Testis (tissue), 3 donors: Measurements from ENCODE around the gene CFAP300. TPM values are rescaled to one million over a fixed set of nuclear protein-coding genes. Genes with fewer than 3 reads are reported as not detected.

ENCODE experiments used
- DNase-seq: peaks from one replicate; pipeline ENCODE4 v3.0.0-alpha.2; 2019
- H3K27ac ChIP-seq, 2 donors: fragments of 200-600 bp; sonication (generic); one replicate each; pipeline ENCODE4 v1.5.1; 2019
- H3K27me3 ChIP-seq: fragments of 200-600 bp; sonication (generic); one replicate; pipeline ENCODE4 v1.5.1; 2019
- H3K36me3 ChIP-seq: fragments of 200-600 bp; sonication (generic); one replicate; pipeline ENCODE4 v1.5.1; 2017; ENCODE audit warnings: low read depth; ENCODE audit errors: missing control alignments
- H3K4me1 ChIP-seq: fragments of 200-600 bp; sonication (generic); one replicate; pipeline ENCODE4 v1.5.1; 2019
- H3K4me3 ChIP-seq, 2 donors: fragments of 200-600 bp; sonication (generic); one replicate each; pipeline ENCODE4 v1.5.1; 2017 to 2019
- H3K9me3 ChIP-seq: fragments of 200-600 bp; sonication (generic); one replicate; pipeline ENCODE4 v1.5.1; 2017
- CTCF ChIP-seq, 3 experiments: fragments of 450-650 bp in 2 of 3; fragments of 200-600 bp in 1 of 3; sonication (generic) in 1 of 3; IDR thresholded peaks; one replicate each; pipeline ENCODE4 v1.5.1; 2016 to 2019; ENCODE audit warnings: antibody characterized with exemption in 3 of 3, mild to moderate bottlenecking in 2 of 3, moderate library complexity in 1 of 3
- POLR2A ChIP-seq: fragments of 450-650 bp; IDR thresholded peaks from one replicate; pipeline ENCODE4 v1.6.1; 2017; ENCODE audit warnings: antibody characterized with exemption, mild to moderate bottlenecking, moderate library complexity
- WGBS, 2 donors: methylation state at CpG; one replicate each; pipeline ENCODE4 v1.1.5; 2018; 5-methylcytosine and 5-hydroxymethylcytosine counted together
- intact Hi-C: fragments of 100-400 bp; cut with DNase I; formaldehyde crosslinking; loops from one replicate; pipeline ENCODE4 v1.15.1; 2023; ENCODE audit warnings: low total_unique reads
- polyA plus RNA-seq: library from polyadenylated mRNA; stranded (reverse); fragments of 350-450 nt; fragmentation: Illumina TruSeq; extraction: RNeasy Lipid Tissue Mini Kit (QIAGEN cat#74804); gene quantifications from one replicate; pipeline ENCODE4 v1.2.3, GENCODE V29; 2014; ENCODE audit warnings: low read depth, low replicate concordance; ENCODE audit not compliant: insufficient read depth
- total RNA-seq, 2 donors: library from RNA; depleted of rRNA; stranded (reverse); fragments of >200 nt; gene quantifications; one replicate each; pipeline ENCODE4 v1.2.3, GENCODE V29; 2016

Gene CFAP300
- total and polyA plus RNA-seq, 3 donors from 2014 or later, result 15.1 to 98.0 (median 28.9) TPM

DNA sequence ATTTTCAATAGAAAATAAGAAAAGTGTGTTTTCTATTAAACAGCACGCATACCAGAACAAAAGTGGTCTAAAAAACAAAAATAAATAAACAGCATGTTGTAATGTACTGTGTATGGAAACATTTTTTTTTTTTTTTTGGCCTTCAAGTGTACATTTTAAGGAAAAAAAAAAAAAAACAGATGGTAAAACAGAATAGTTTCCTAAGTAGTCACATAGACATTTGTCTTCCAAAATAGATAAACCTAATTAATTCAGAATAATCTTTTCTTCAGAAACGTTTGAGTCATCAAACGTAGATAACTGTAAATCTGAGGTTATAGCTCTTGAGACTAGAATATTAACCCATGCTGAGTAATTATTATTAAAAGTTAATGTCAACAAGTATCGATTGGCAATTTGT is 396 bp upstream of the CFAP300 start:
- DNase-seq, result no peak
- Histone ChIP-seq H3K36me3 (no peaks in the 10 kb centered on the region), H3K27ac (peak overlapping the region in 1 of 2 donors; percentile 75), H3K27me3 (no peaks in the 10 kb centered on the region), H3K9me3 (no peaks in the 10 kb centered on the region), H3K4me3 (peak overlapping the region; percentile 63 to 68), H3K4me1 (no peaks in the 10 kb centered on the region)
- intact Hi-C loops, result no loop called here
- 8 to 19% methylated on average over 4 of the region's 4 CpGs for WGBS, 2 donors
- TF ChIP-seq CTCF (IDR thresholded peaks at IDR 0.05) (no peak), POLR2A (no peak)

- no peak overlapping the region for H3K27ac ChIP-seq
- H3K9me3 ChIP-seq, result no peaks in the 10 kb centered on the region
- H3K4me1 ChIP-seq, result no peaks in the 10 kb centered on the region
- H3K27me3 ChIP-seq, result no peaks in the 10 kb centered on the region
- TF ChIP-seq CTCF (IDR thresholded peaks at IDR 0.05) (no peak), POLR2A (no peak)
- H3K4me3 ChIP-seq, result no peak overlapping the region
- WGBS, 2 donors, result 79 to 89% methylated on average over 5 of the region's 5 CpGs
- intact Hi-C loops, result no loop called here
- DNase-seq, result no peak
- no peaks in the 10 kb centered on the region for H3K36me3 ChIP-seq
Observed at GRCh38 chr11:102050927-102051575, 3.8 kb downstream of the CFAP300 start.

- whole genome bisulfite sequencing, 2 donors, result 63 to 68% methylated on average over 2 of the region's 2 CpGs
- intact Hi-C loops, result no loop called here
- DNase-seq, result peak; percentile 30
Observed at GRCh38 chr11:102061276-102061675, 14.0 kb downstream of the CFAP300 start.

DNA sequence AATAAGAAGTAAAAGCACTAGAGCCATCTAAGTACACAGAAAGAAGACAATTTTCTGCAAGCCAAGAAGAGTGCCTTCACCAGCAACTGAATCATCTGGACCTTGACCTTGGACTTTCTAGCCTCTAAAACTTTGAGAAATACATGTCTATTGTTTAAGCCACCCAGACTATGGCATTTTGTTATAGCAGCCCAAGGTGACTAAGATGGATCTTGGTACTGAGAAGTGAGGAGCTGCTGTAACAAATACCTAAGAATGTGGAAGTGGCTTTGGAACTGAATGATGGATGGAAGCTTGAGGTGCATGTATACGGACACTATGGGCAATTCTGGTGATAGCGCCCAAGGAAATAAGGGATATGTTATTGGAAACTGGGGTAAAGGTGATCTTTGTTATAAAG is 14.9 kb downstream of the CFAP300 start:
- Histone ChIP-seq H3K36me3 (no peaks in the 10 kb centered on the region), H3K4me3 (no peak overlapping the region), H3K27ac (no peak overlapping the region), H3K4me1 (no peaks in the 10 kb centered on the region), H3K27me3 (no peaks in the 10 kb centered on the region), H3K9me3 (no peaks in the 10 kb centered on the region)
- no peak for TF ChIP-seq CTCF (IDR thresholded peaks at IDR 0.05)
- DNase-seq, result no peak
- intact Hi-C loops, result no loop called here
- WGBS, 2 donors, result 94 to 98% methylated on average over 2 of the region's 2 CpGs

More at GRCh38 chr11:102061276-102061675, 14.0 kb downstream of the CFAP300 start:
- no peak overlapping the region for H3K27ac ChIP-seq
- H3K27me3 ChIP-seq, result no peaks in the 10 kb centered on the region
- H3K4me3 ChIP-seq, result no peak overlapping the region
- H3K4me1 ChIP-seq, result no peaks in the 10 kb centered on the region
- no peaks in the 10 kb centered on the region for H3K36me3 ChIP-seq
- TF ChIP-seq CTCF (IDR thresholded peaks at IDR 0.05) (no peak), POLR2A (no peak)
- no peaks in the 10 kb centered on the region for H3K9me3 ChIP-seq

DNA sequence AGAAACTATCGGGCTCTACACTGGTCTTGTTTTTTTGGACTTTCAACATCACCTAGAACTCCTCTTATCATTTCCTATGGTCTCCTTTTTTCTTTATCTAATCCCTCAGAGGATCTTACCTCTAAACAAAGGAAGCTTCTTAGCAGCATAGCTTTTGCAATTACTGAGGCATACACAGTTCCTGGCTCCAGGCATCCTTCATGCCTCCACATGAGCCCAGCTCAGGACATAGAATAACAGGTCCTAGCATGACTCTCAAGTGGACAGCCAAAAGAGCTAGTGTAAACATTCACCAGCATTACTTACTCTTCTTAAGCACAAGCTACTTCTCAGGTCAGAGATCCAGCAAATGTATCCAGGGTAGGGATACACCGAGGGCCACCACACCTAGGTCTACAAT is 17.1 kb downstream of the CFAP300 start:
- no peaks in the 10 kb centered on the region for H3K4me1 ChIP-seq
- intact Hi-C loops, result no loop called here

More for the DNA sequence above, 17.1 kb downstream of the CFAP300 start:
- 89 to 94% methylated on average over 2 of the region's 2 CpGs for WGBS, 2 donors
- Histone ChIP-seq H3K36me3 (no peaks in the 10 kb centered on the region), H3K9me3 (no peaks in the 10 kb centered on the region), H3K4me3 (no peak overlapping the region), H3K27me3 (no peaks in the 10 kb centered on the region), H3K27ac (no peak overlapping the region)
- TF ChIP-seq CTCF (IDR thresholded peaks at IDR 0.05), result no peak
- TF ChIP-seq POLR2A, result no peak
- no peak for DNase-seq
